ENCODE data around the gene RBX1.
A peak's percentile ranks its signal among the peaks of the same experiment; 100 is the strongest.
"Not testable (repeated sequence)": the region's sequence is repeated elsewhere in the genome, so short reads cannot be mapped to it uniquely, and the experiment has no call there.

RBX1 gene

GRCh38 chr22:40972587-40972986, 21.4 kb downstream of the RBX1 start:
- DNase-seq (ENCODE audit: low spot score): no peak

- DNase-seq (ENCODE audit: low spot score): no peak
These were observed 22.0 kb downstream of the RBX1 start for GRCh38 chr22:40973144-40973543.

- no peak for DNase-seq (ENCODE audit: low spot score)
These were observed 24.2 kb downstream of the RBX1 start for GRCh38 chr22:40975366-40975765.

GRCh38 chr22:40976866-40977700, 25.9 kb downstream of the RBX1 start:
- no peak for DNase-seq (ENCODE audit: low spot score)

- no peak for DNase-seq (ENCODE audit: low spot score)
These were observed 28.0 kb downstream of the RBX1 start for GRCh38 chr22:40979198-40979597.

GRCh38 chr22:40979871-40980270, 28.7 kb downstream of the RBX1 start:
- DNase-seq (ENCODE audit: low spot score): no peak

GRCh38 chr22:40982482-40983385, 31.6 kb downstream of the RBX1 start:
- no peak for DNase-seq (ENCODE audit: low spot score)

GRCh38 chr22:40991298-40991697, 40.1 kb downstream of the RBX1 start:
- no peak for DNase-seq (ENCODE audit: low spot score)

- no peak for DNase-seq (ENCODE audit: low spot score)
These were observed 44.6 kb downstream of the RBX1 start for GRCh38 chr22:40995821-40996220.

GRCh38 chr22:40997520-40997919, 46.3 kb downstream of the RBX1 start:
- DNase-seq (ENCODE audit: low spot score): no peak

GRCh38 chr22:41000040-41000565, 48.9 kb downstream of the RBX1 start:
- no peak for DNase-seq (ENCODE audit: low spot score)

GRCh38 chr22:41000941-41001721, 50.0 kb downstream of the RBX1 start:
- no peak for DNase-seq (ENCODE audit: low spot score)

GRCh38 chr22:41001722-41002122, 50.5 kb downstream of the RBX1 start:
- no peak for DNase-seq (ENCODE audit: low spot score)

GRCh38 chr22:41002386-41002785, 51.2 kb downstream of the RBX1 start:
- DNase-seq (ENCODE audit: low spot score): not testable (repeated sequence)

- no peak for DNase-seq (ENCODE audit: low spot score)
These were observed 51.9 kb downstream of the RBX1 start for GRCh38 chr22:41003066-41003465.

GRCh38 chr22:41003976-41004375, 52.8 kb downstream of the RBX1 start:
- no peak for DNase-seq (ENCODE audit: low spot score)

- no peak for DNase-seq (ENCODE audit: low spot score)
These were observed 58.2 kb downstream of the RBX1 start for GRCh38 chr22:41009222-41009948.

- no peak for DNase-seq (ENCODE audit: low spot score)
These were observed 63.8 kb downstream of the RBX1 start for GRCh38 chr22:41015003-41015402.

- DNase-seq (ENCODE audit: low spot score): peak; percentile 3
These were observed 70.0 kb downstream of the RBX1 start for GRCh38 chr22:41021061-41021612.

- peak; percentile 50 for DNase-seq (ENCODE audit: low spot score)
These were observed 70.7 kb downstream of the RBX1 start for GRCh38 chr22:41021613-41022454.

Data from activated CD4-positive, alpha-beta T cell treated with anti-CD3 and anti-CD28 coated beads, Interleukin-2, Interleukin-4, amounts not matched to agents 100 ng/mL and 50 ng/mL, durations not matched to agents 16 hours and 8 hours (primary cell).